HG03060 (cell line): ENCODE results near the gene MAMLD1.

Source experiments
- ATAC-seq: cut with Tn5 transposase; IDR thresholded peaks from one replicate; pipeline ENCODE4 v1.9.1; 2021; ENCODE audit warnings: low read depth, moderate number of reproducible peaks; ENCODE audit not compliant: unreplicated experiment

The MAMLD1 gene

DNA sequence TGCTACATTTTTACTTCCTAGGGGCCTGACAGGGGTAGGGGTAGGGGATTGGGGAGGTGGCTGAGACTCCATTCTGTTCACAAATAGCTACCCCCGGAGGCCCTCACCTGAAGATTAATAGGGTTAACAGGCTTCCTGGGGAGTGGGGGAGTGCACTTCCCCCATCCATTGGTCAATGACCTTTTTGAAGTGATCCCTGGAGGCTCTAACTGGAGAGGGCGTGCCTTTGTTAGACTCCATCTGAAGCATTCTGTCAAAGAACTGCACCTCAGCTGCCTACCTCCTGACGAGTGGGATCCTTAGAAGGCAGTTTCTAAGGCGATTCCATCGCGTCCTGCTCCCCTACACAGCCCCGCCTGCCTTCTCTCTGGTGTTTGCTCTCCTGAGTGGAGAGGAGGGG, 195.3 kb downstream of the MAMLD1 start:
- ATAC-seq: no peak
